ENCODE measurements around the gene WDR44. TPM values are rescaled to one million over a fixed set of nuclear protein-coding genes. Genes with fewer than 3 reads are reported as not detected.

WDR44 gene
- total RNA-seq, 4 donors from 2014 or later = 16.2 to 24.5 (median 19.2) TPM

DNA sequence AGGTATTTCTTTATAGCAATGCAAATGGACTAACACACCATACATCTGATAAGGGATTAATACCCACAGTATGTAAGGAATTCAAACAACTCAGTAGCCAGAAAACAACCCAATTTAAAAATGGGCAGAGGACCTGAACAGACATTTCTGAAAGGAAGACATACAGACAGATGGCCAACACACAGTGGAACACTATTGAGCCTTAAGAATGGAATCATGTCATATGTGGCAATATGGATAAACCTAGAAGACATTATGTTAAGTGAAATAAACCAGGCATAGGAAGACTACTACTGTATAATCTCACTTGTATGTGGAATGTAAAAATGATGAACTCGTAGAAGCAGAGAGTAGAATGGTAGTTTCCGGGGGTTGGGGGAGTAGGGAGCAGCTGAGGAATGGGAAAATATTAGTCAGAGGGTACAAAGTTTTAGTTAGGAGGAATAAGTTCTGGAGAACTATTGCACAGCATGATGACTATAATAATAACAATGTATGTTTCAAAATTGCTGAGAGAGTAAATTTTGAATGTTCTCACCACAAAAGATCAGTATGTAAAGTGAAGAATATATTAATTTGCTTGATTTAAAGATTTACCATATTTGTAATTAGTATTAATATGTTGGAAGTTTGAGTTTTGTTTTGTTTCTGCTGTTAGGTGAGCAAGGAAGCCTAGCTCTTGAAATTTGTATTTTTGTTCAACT lies 25.2 kb downstream of the WDR44 start:
- TF ChIP-seq, protein P1, sequence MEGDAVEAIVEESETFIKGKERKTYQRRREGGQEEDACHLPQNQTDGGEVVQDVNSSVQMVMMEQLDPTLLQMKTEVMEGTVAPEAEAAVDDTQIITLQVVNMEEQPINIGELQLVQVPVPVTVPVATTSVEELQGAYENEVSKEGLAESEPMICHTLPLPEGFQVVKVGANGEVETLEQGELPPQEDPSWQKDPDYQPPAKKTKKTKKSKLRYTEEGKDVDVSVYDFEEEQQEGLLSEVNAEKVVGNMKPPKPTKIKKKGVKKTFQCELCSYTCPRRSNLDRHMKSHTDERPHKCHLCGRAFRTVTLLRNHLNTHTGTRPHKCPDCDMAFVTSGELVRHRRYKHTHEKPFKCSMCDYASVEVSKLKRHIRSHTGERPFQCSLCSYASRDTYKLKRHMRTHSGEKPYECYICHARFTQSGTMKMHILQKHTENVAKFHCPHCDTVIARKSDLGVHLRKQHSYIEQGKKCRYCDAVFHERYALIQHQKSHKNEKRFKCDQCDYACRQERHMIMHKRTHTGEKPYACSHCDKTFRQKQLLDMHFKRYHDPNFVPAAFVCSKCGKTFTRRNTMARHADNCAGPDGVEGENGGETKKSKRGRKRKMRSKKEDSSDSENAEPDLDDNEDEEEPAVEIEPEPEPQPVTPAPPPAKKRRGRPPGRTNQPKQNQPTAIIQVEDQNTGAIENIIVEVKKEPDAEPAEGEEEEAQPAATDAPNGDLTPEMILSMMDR (IDR thresholded peaks at IDR 0.05) = no peak
- TF ChIP-seq EP300 (IDR thresholded peaks at IDR 0.05) (no peak), POLR2A (IDR thresholded peaks at IDR 0.05) (no peak)
- no peaks in the 10 kb centered on the region for H3K27me3 ChIP-seq
- H3K9me3 ChIP-seq = no peaks in the 10 kb centered on the region
- H3K4me1 ChIP-seq = no peaks in the 10 kb centered on the region
- DNase-seq (ENCODE audit: low spot score in 2 of 2) = no peak
- H3K27ac ChIP-seq = no peak overlapping the region
- no peaks in the 10 kb centered on the region for H3K36me3 ChIP-seq
- H3K4me3 ChIP-seq = no peak overlapping the region
- WGBS, 2 donors = 76 to 81% methylated on average over 2 of the region's 2 CpGs

DNA sequence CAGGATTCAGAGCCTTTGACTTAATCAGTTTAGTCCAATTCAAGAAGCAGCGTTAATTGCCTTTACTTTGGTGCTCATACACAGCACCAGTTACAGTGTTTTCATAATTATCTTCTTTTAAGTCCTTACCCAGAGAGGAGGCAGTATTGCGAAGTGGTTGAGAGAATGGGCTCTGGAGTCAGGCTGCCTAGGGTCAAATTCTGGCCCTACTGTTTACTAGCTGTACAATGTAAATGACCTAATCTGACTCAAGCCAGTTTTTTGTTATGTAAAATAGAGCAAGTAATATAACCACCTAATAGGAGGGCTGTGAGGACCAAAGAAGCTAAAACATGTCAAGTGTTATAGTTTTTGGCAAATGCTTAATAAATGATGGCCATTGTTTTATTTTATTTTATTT lies 27.6 kb downstream of the WDR44 start:
- TF ChIP-seq, protein P1 (IDR thresholded peaks at IDR 0.05) = no peak
- TF ChIP-seq EP300 (IDR thresholded peaks at IDR 0.05) (no peak), POLR2A (IDR thresholded peaks at IDR 0.05) (no peak)
- H3K27ac ChIP-seq = no peak overlapping the region
- H3K9me3 ChIP-seq = no peaks in the 10 kb centered on the region
- H3K27me3 ChIP-seq = no peaks in the 10 kb centered on the region
- no peak overlapping the region for H3K4me3 ChIP-seq
- 39 to 45% methylated on average over 2 of the region's 2 CpGs for WGBS, 2 donors
- DNase-seq (ENCODE audit: low spot score in 2 of 2) = no peak
- no peaks in the 10 kb centered on the region for H3K36me3 ChIP-seq
- no peaks in the 10 kb centered on the region for H3K4me1 ChIP-seq

DNA sequence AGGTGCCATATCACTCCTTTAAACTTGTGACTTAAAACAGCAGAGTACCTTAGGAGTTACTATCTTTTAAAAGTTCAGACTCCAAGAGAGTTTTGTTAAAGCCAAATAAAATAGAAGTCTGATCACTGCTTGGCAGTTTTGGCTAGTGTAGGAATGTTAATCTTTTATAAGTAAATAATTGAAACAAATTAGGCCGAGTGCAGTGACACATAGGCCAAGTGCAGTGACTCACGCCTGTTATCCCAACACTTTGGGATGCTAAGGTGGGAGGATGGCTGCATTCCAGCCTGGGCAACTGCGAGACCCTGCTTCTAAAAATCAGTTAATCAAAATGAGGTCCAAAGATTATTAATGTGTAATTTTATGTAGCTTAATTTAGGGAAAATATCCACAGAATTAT lies 37.2 kb downstream of the WDR44 start:
- H3K36me3 ChIP-seq = no peaks in the 10 kb centered on the region
- no peak for DNase-seq (ENCODE audit: low spot score in 2 of 2)
- no peak overlapping the region for H3K4me3 ChIP-seq
- 48 to 51% methylated on average over 3 of the region's 3 CpGs for WGBS, 2 donors
- H3K27ac ChIP-seq = no peak overlapping the region
- no peaks in the 10 kb centered on the region for H3K9me3 ChIP-seq
- TF ChIP-seq EP300 (IDR thresholded peaks at IDR 0.05) (no peak), POLR2A (IDR thresholded peaks at IDR 0.05) (no peak)
- TF ChIP-seq, protein P1 (IDR thresholded peaks at IDR 0.05) = no peak
- H3K4me1 ChIP-seq = no peaks in the 10 kb centered on the region
- H3K27me3 ChIP-seq = no peaks in the 10 kb centered on the region

DNA sequence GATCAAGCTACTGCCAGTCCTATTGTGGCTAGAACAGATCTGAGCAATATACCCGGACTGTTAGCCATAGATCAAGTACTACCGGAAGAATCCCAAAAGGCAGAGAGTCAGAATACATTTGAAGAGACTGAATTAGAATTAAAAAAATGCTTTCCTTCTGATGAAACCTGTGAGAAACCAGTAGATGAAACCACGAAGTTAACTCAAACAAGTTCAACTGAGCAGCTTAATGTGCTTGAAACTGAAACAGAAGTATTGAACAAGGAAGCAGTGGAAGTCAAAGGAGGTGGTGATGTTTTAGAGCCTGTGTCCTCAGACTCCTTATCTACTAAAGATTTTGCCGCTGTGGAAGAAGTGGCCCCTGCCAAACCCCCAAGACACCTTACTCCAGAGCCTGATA lies 46.8 kb downstream of the WDR44 start:
- H3K36me3 ChIP-seq = peaks cover 0 to 11% (median 0%) of the 10 kb centered on the region in 3 donors
- H3K27ac ChIP-seq = no peak overlapping the region
- H3K27me3 ChIP-seq = no peaks in the 10 kb centered on the region
- DNase-seq (ENCODE audit: low spot score in 2 of 2) = no peak
- no peaks in the 10 kb centered on the region for H3K4me1 ChIP-seq
- TF ChIP-seq EP300 (IDR thresholded peaks at IDR 0.05) (no peak), POLR2A (IDR thresholded peaks at IDR 0.05) (no peak)
- TF ChIP-seq, protein P1 (IDR thresholded peaks at IDR 0.05) = no peak
- no peak overlapping the region for H3K4me3 ChIP-seq
- H3K9me3 ChIP-seq = no peaks in the 10 kb centered on the region
- 86 to 90% methylated on average over 4 of the region's 4 CpGs for WGBS, 2 donors

DNA sequence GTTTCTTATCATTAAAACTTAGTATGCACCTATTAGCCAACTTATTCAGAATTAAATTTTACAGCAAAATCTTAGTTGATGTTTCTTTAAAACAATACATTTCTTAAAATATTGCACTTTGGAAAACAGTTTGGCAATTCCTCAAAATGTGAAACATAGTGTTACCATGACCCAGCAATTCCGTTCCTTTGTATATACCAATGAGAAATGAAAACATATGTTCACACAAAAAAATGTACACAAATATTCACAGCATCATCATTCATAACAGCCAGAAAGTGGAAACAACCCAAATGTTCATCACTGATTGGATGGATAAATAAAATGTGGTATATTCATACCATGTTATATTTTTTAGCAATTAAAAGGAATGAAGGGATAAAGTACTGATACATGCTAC lies 50.2 kb downstream of the WDR44 start:
- Histone ChIP-seq H3K4me1 (no peaks in the 10 kb centered on the region), H3K36me3 (peaks cover 0 to 37% (median 0%) of the 10 kb centered on the region in 3 donors)
- whole genome bisulfite sequencing, 2 donors = 83 to 88% methylated on average over 1 of the region's 1 CpG

More for the DNA sequence above, 50.2 kb downstream of the WDR44 start:
- no peak overlapping the region for H3K27ac ChIP-seq
- H3K9me3 ChIP-seq = no peaks in the 10 kb centered on the region
- TF ChIP-seq, protein P1 (IDR thresholded peaks at IDR 0.05) = no peak
- TF ChIP-seq POLR2A (IDR thresholded peaks at IDR 0.05) = no peak
- TF ChIP-seq EP300 (IDR thresholded peaks at IDR 0.05) = no peak
- no peaks in the 10 kb centered on the region for H3K27me3 ChIP-seq
- H3K4me3 ChIP-seq = no peak overlapping the region
- DNase-seq (ENCODE audit: low spot score in 2 of 2) = no peak
